Naive thymus-derived CD4-positive, alpha-beta T cell (primary cell): ENCODE measurements around the gene POU2AF3. TPM values are rescaled to one million over a fixed set of nuclear protein-coding genes. Genes with fewer than 3 reads are reported as not detected.

Experiments
- ATAC-seq: fragments of 150-1000 bp; cut with Tn5 transposase; 2 replicates; pipeline ENCODE4 v1.10.0; 2021; ENCODE audit warnings: mild to moderate bottlenecking, moderate library complexity
- CTCF ChIA-PET: fragments of 350-600 bp; sonication (Branson Sonifier 250); formaldehyde crosslinking; loops from one replicate; lab custom pipeline; 2021; ENCODE audit warnings: antibody characterized with exemption; lab: Charles Lee
- POLR2A ChIA-PET: fragments of 350-600 bp; sonication (Branson Sonifier 250); formaldehyde crosslinking; loops from one replicate; lab custom pipeline; 2021; ENCODE audit warnings: antibody characterized with exemption, inconsistent platforms; lab: Charles Lee
- DNase-seq, 9 donors: peaks; one replicate each; pipeline versions ENCODE4 v3.0.0 to v3.0.0-alpha.2; 2020 to 2022; ENCODE audit warnings: mixed read lengths in 1 of 9
- H3K27ac ChIP-seq: one replicate; pipeline ENCODE4 v1.7.0; 2013; ENCODE audit warnings: mild to moderate bottlenecking, low read depth, low read length, moderate library complexity
- H3K27me3 ChIP-seq, 2 donors: one replicate each; pipeline ENCODE4 v1.7.0; 2013; ENCODE audit warnings: low read length in 2 of 2, mild to moderate bottlenecking in 2 of 2, moderate library complexity in 2 of 2; ENCODE audit not compliant: control insufficient read depth in 2 of 2, insufficient read depth in 2 of 2
- H3K36me3 ChIP-seq, 3 experiments: 1 replicate in 2 of 3; 2 replicates in 1 of 3; pipeline ENCODE4 v1.7.0; 2013; ENCODE audit warnings: low read length in 3 of 3, mild to moderate bottlenecking in 3 of 3, moderate library complexity in 1 of 3; ENCODE audit not compliant: insufficient read depth in 3 of 3, control insufficient read depth in 2 of 3
- H3K4me1 ChIP-seq, 2 donors: one replicate each; pipeline ENCODE4 v1.7.0; 2013; ENCODE audit warnings: low read length in 2 of 2, mild to moderate bottlenecking in 2 of 2, moderate library complexity in 1 of 2; ENCODE audit not compliant: control insufficient read depth in 2 of 2, insufficient read depth in 2 of 2
- H3K4me3 ChIP-seq: 2 replicates; pipeline ENCODE4 v1.7.0; 2013; ENCODE audit warnings: mild to moderate bottlenecking, low read length
- H3K9me3 ChIP-seq, 3 experiments: 1 replicate in 2 of 3; 2 replicates in 1 of 3; pipeline ENCODE4 v1.7.0; 2013; ENCODE audit warnings: low read length in 3 of 3; ENCODE audit not compliant: control insufficient read depth in 2 of 3
- H3K27ac Mint-ChIP-seq, 9 donors: one replicate each; pipeline ENCODE4 v1.8.0; 2020 to 2022; ENCODE audit warnings: mixed read lengths in 9 of 9, mild to moderate bottlenecking in 8 of 9, moderate library complexity in 5 of 9, inconsistent platforms in 2 of 9
- H3K27me3 Mint-ChIP-seq, 5 donors: one replicate each; pipeline ENCODE4 v1.8.0; 2021 to 2022; ENCODE audit warnings: mixed read lengths in 5 of 5, mild to moderate bottlenecking in 1 of 5
- H3K36me3 Mint-ChIP-seq, 5 donors: one replicate each; pipeline ENCODE4 v1.8.0; 2020 to 2022; ENCODE audit warnings: mixed read lengths in 5 of 5, mild to moderate bottlenecking in 3 of 5, inconsistent platforms in 1 of 5
- H3K4me1 Mint-ChIP-seq, 7 donors: one replicate each; pipeline ENCODE4 v1.8.0; 2020 to 2022; ENCODE audit warnings: mixed read lengths in 7 of 7, mild to moderate bottlenecking in 3 of 7, inconsistent platforms in 1 of 7
- H3K4me3 Mint-ChIP-seq, 10 donors: one replicate each; pipeline ENCODE4 v1.8.0; 2020 to 2022; ENCODE audit warnings: mild to moderate bottlenecking in 10 of 10, mixed read lengths in 10 of 10, moderate library complexity in 6 of 10, inconsistent platforms in 2 of 10
- H3K9me3 Mint-ChIP-seq, 11 donors: one replicate each; pipeline ENCODE4 v1.8.0; 2020 to 2022; ENCODE audit warnings: mixed read lengths in 11 of 11, mild to moderate bottlenecking in 4 of 11, inconsistent platforms in 1 of 11, moderate library complexity in 1 of 11
- intact Hi-C, 2 donors: fragments of 100-400 bp; cut with micrococcal nuclease; formaldehyde crosslinking; loops; one replicate each; pipeline ENCODE4 v1.15.1; 2023
- polyA plus RNA-seq, 2 donors: library from polyadenylated mRNA; unstranded; fragments of 300-500 nt; fragmentation: Illumina TruSeq; gene quantifications; one replicate each; pipeline ENCODE4 v1.2.3, GENCODE V29; 2021
- total RNA-seq, 6 experiments: library from RNA in 5 of 6; stranded (reverse) in 5 of 6; gene quantifications; 1 replicate in 5 of 6; 2 replicates in 1 of 6; pipeline ENCODE4 v1.2.3 and lab custom pipeline; 2021 to 2026

The POU2AF3 gene
- total and polyA plus RNA-seq, 7 experiments from 2014 or later = not detected

DNA sequence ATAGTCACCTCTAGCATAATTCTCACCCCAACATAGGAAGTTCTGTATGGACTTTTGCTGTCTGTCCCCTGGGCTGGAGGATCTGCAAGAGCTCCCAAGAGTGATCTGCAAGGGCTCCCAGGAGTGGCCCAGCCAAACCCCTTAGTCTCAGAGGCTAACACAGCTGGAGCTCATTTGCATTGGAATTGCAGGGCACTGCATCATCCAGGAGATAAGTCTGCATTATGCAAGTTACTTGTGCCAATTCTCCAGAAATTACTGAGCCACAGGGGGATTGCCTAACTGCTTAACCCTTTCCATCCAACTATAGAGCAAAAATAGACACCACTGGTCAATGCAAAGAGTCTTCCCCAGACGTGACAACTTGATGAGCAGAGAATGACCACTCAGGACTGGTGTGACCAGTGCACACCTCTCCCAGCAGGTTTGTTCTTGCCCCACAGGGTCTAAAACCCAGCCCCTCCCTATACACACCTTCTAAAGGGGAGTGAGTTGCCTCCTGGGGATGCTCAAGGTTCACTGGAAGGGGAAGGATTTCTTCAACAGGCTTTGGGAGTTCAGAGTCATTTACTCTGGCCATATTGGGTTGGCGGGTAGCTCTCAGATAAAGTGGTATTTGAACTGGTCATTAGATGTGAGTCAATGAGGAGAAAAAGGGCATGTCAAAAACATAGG lies 38.4 kb downstream of the POU2AF3 start:
- H3K9me3 ChIP-seq = no peaks in the 10 kb centered on the region
- no peaks in the 10 kb centered on the region for H3K4me1 Mint-ChIP-seq
- no peak for ATAC-seq
- DNase-seq = no peak
- no peaks in the 10 kb centered on the region for H3K36me3 ChIP-seq
- intact Hi-C loops = no loop called here
- no peaks in the 10 kb centered on the region for H3K27me3 ChIP-seq
- H3K27ac ChIP-seq = no peak overlapping the region
- no peak overlapping the region for H3K4me3 ChIP-seq
- peaks cover 0 to 7% (median 0%) of the 10 kb centered on the region in 5 donors for H3K36me3 Mint-ChIP-seq
- no peak overlapping the region for H3K27ac Mint-ChIP-seq
- peaks cover 0 to 17% (median 9%) of the 10 kb centered on the region in 11 donors for H3K9me3 Mint-ChIP-seq
- no peaks in the 10 kb centered on the region for H3K4me1 ChIP-seq
- ChIA-PET CTCF (interaction anchor here (0.6 kb wide), 1 partner anchor 54 kb away, joined by 3 read pairs; no protein-coding TSS in a partner anchor), POLR2A (no interaction called here)
- H3K27me3 Mint-ChIP-seq = peaks cover 0 to 12% (median 0%) of the 10 kb centered on the region in 5 donors
- H3K4me3 Mint-ChIP-seq = no peak overlapping the region

DNA sequence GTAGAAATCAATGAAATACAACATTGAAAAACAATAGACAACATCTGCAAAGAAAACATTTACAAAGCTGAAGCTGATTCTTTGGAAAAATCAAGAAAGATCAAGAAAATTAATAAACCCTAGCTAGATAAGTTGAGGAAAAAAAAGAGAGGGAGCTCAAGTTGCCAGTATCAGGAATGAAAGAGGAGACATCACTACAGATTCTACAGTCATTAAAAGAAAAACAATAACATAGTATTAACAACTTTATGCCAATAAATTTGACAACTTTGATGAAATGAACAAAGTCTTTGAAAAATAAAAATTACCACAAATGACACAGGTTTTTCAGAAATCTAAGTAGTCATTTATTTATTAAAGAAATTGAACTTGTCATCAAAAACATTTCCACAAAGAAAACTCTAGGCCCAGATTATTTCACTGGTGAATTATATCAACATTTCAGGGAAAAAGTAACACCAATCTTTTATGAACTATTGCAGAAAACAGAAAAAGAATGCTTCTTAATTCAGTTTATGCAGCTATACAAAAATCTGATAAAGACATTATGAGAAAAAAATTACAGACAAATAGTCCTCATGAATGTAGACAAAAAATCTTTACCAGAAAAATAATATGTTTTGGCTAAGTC lies 41.5 kb downstream of the POU2AF3 start:
- Histone ChIP-seq H3K9me3 (no peaks in the 10 kb centered on the region), H3K27me3 (no peaks in the 10 kb centered on the region), H3K4me1 (no peaks in the 10 kb centered on the region), H3K4me3 (no peak overlapping the region), H3K27ac (no peak overlapping the region), H3K36me3 (no peaks in the 10 kb centered on the region)
- ChIA-PET POLR2A (no interaction called here), CTCF (no interaction called here)
- Mint-ChIP-seq H3K27ac (no peak overlapping the region), H3K4me3 (no peak overlapping the region), H3K27me3 (peaks cover 0 to 15% (median 0%) of the 10 kb centered on the region in 5 donors), H3K4me1 (no peaks in the 10 kb centered on the region), H3K9me3 (peaks cover 0 to 17% (median 9%) of the 10 kb centered on the region in 11 donors), H3K36me3 (peaks cover 0 to 7% (median 0%) of the 10 kb centered on the region in 5 donors)
- DNase-seq (no peak), ATAC-seq (no peak)
- intact Hi-C loops = no loop called here

DNA sequence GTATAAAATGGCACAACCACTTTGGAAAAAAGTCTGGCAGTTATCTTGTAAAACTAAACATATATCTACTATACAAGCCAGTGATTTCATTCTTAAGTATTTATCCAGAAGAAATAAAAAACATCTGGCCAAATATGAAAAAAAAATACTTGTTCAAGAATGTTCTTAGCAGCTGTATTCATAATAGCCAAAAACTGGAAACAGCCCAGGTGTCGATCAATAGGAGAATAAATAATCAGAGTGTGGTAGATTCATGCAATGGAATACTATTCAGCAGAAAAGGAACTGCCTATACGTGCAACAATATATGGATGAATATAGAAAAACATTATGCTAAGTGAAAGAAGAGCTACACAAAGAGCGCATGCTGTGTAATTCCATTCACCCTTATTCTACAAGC lies 44.0 kb downstream of the POU2AF3 start:
- Mint-ChIP-seq H3K27ac (no peak overlapping the region), H3K27me3 (peaks cover 0 to 12% (median 0%) of the 10 kb centered on the region in 5 donors), H3K9me3 (peaks cover 0 to 17% (median 9%) of the 10 kb centered on the region in 11 donors), H3K4me3 (no peak overlapping the region), H3K36me3 (peaks cover 0 to 7% (median 0%) of the 10 kb centered on the region in 5 donors), H3K4me1 (no peaks in the 10 kb centered on the region)
- intact Hi-C loops = no loop called here
- no peak for DNase-seq
- POLR2A ChIA-PET = no interaction called here
- CTCF ChIA-PET = no interaction called here
- no peak overlapping the region for H3K4me3 ChIP-seq
- no peaks in the 10 kb centered on the region for H3K36me3 ChIP-seq
- H3K4me1 ChIP-seq = no peaks in the 10 kb centered on the region
- no peak overlapping the region for H3K27ac ChIP-seq
- no peak for ATAC-seq
- H3K27me3 ChIP-seq = no peaks in the 10 kb centered on the region
- no peaks in the 10 kb centered on the region for H3K9me3 ChIP-seq

DNA sequence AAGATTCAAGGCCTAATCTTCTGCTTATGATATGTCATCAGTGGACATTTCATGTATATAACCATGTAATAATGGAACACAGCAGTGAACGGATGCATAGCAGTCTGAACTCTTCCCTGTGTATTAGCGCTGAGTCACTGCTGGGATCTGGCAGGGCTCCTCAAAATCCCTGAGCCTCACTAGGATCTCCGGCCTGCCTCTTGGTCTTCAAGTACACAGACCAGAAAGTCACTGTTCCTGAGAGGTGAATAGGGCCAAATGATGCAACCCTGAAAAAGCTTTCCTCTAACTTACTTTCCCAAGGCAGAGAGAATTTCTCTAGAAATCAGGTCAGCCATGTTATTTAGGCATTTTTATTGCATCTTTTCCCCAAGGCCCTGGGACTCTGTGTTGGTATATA lies 45.7 kb downstream of the POU2AF3 start:
- no peaks in the 10 kb centered on the region for H3K27me3 ChIP-seq
- H3K27ac Mint-ChIP-seq = no peak overlapping the region
- H3K36me3 Mint-ChIP-seq = peaks cover 0 to 7% (median 0%) of the 10 kb centered on the region in 5 donors
- ChIA-PET CTCF (interaction anchor here (0.6 to 1.1 kb wide), 2 partner anchors 85 to 222 kb away, joined by 3 to 4 read pairs; no protein-coding TSS in a partner anchor), POLR2A (no interaction called here)
- H3K27me3 Mint-ChIP-seq = peaks cover 0 to 7% (median 0%) of the 10 kb centered on the region in 5 donors
- H3K4me3 Mint-ChIP-seq = no peak overlapping the region
- ATAC-seq = no peak
- no peaks in the 10 kb centered on the region for H3K36me3 ChIP-seq
- no peak for DNase-seq
- H3K9me3 Mint-ChIP-seq = peaks cover 0 to 15% (median 6%) of the 10 kb centered on the region in 11 donors
- no peaks in the 10 kb centered on the region for H3K9me3 ChIP-seq
- no peaks in the 10 kb centered on the region for H3K4me1 ChIP-seq
- no peak overlapping the region for H3K4me3 ChIP-seq
- no peak overlapping the region for H3K27ac ChIP-seq
- intact Hi-C loops = no loop called here
- no peaks in the 10 kb centered on the region for H3K4me1 Mint-ChIP-seq

DNA sequence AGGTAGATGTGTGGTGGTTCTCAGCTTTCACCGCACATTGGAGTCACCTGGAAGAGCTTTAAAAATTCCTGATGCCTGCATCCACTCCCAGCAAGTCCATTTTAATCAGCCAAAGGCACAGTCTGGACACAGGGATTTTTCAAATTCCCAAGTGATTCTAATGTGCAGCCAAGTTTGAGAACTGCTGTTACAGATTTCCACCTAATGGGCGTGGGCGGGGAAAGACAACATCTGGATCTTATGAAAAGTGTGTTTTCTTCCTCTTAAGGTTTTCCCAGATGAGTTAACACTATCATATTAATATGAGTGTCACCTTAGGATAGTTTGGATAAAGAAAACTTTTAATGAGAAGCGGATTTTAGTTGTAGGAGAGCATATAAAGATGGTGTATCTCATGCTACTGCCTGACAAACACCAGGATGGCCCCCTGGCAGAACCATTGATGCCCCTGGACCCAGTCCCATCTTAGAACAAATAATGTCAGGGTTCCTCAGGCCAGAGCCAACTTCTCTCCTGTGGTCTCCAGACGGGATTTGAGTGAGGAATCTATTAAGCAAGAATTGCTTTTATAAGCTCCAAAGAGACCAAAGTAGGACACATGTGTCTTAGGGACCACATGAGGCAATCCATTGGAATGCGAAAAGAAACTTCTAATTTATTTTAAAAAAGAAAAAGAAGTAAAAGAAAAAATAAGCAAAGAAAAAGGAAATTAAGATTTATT lies 48.8 kb downstream of the POU2AF3 start:
- Mint-ChIP-seq H3K36me3 (peaks cover 0 to 2% (median 0%) of the 10 kb centered on the region in 5 donors), H3K27ac (no peak overlapping the region), H3K4me1 (no peaks in the 10 kb centered on the region), H3K27me3 (peaks cover 0 to 12% (median 0%) of the 10 kb centered on the region in 5 donors), H3K4me3 (no peak overlapping the region), H3K9me3 (no peaks in the 10 kb centered on the region)
- H3K4me1 ChIP-seq = no peaks in the 10 kb centered on the region
- H3K27ac ChIP-seq = no peak overlapping the region
- H3K9me3 ChIP-seq = no peaks in the 10 kb centered on the region
- no peaks in the 10 kb centered on the region for H3K36me3 ChIP-seq
- ChIA-PET CTCF (no interaction called here), POLR2A (no interaction called here)
- no peak for DNase-seq
- H3K27me3 ChIP-seq = no peaks in the 10 kb centered on the region
- no peak for ATAC-seq
- intact Hi-C loops = no loop called here
- no peak overlapping the region for H3K4me3 ChIP-seq

DNA sequence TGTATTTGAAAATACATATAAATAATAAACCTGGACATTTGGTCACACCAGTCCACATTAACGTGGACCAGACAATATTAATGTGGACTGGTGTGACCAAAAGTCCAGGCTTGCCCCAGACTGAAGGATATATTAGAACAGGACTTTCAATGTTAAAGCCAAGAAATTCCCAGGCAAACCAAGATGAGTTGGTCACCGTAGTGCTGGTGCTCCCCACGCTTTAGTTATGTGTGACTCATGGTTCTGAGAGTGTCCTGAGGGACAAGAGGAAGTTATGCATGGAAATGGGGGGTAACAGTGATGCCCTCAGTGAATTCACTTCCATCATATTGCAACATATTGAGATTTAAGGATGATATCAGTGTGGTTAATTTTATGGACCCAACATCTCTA lies 49.4 kb downstream of the POU2AF3 start:
- Mint-ChIP-seq H3K4me1 (no peaks in the 10 kb centered on the region), H3K27me3 (peaks cover 0 to 9% (median 0%) of the 10 kb centered on the region in 5 donors), H3K36me3 (peaks cover 0 to 2% (median 0%) of the 10 kb centered on the region in 5 donors), H3K9me3 (no peaks in the 10 kb centered on the region), H3K4me3 (no peak overlapping the region), H3K27ac (no peak overlapping the region)
- ATAC-seq (no peak), DNase-seq (no peak)
- Histone ChIP-seq H3K36me3 (no peaks in the 10 kb centered on the region), H3K4me1 (no peaks in the 10 kb centered on the region), H3K27ac (no peak overlapping the region), H3K9me3 (no peaks in the 10 kb centered on the region), H3K27me3 (no peaks in the 10 kb centered on the region), H3K4me3 (no peak overlapping the region)
- POLR2A ChIA-PET = no interaction called here
- CTCF ChIA-PET = no interaction called here
- intact Hi-C loops = no loop called here
